Endothelial cell (in vitro differentiated cells): ENCODE results near the gene IGF2. TPM values are rescaled to one million over a fixed set of nuclear protein-coding genes. Genes with fewer than 3 reads are reported as not detected.

Source experiments
- DNase-seq: peaks from one replicate; pipeline ENCODE4 v3.0.0; 2021; ENCODE audit warnings: low spot score
- H3K27ac Mint-ChIP-seq: one replicate; pipeline ENCODE4 v1.8.0; 2021; ENCODE audit warnings: mixed read lengths, inconsistent platforms; ENCODE audit not compliant: unreplicated experiment
- H3K27me3 Mint-ChIP-seq: one replicate; pipeline ENCODE4 v1.8.0; 2021; ENCODE audit warnings: mild to moderate bottlenecking, moderate library complexity, mixed read lengths, inconsistent platforms; ENCODE audit not compliant: unreplicated experiment
- H3K36me3 Mint-ChIP-seq: one replicate; pipeline ENCODE4 v1.8.0; 2021; ENCODE audit warnings: mild to moderate bottlenecking, low read depth, mixed read lengths, inconsistent platforms; ENCODE audit not compliant: unreplicated experiment
- H3K4me1 Mint-ChIP-seq: one replicate; pipeline ENCODE4 v1.8.0; 2021; ENCODE audit warnings: mild to moderate bottlenecking, mixed read lengths, inconsistent platforms; ENCODE audit not compliant: unreplicated experiment
- H3K4me3 Mint-ChIP-seq: one replicate; pipeline ENCODE4 v1.8.0; 2021; ENCODE audit warnings: mild to moderate bottlenecking, mixed read lengths, inconsistent platforms; ENCODE audit not compliant: unreplicated experiment
- H3K9me3 Mint-ChIP-seq: one replicate; pipeline ENCODE4 v1.8.0; 2021; ENCODE audit warnings: mixed read lengths, inconsistent platforms; ENCODE audit not compliant: unreplicated experiment
- CTCF ChIP-seq: fragments of 200-600 bp; sonication (generic); IDR thresholded peaks from one replicate; pipeline ENCODE4 v1.5.0; 2021; ENCODE audit warnings: antibody characterized with exemption; ENCODE audit not compliant: unreplicated experiment
- total RNA-seq: library from RNA; stranded (reverse); fragmentation: NEBNext Ultra II Directional; extraction: Animal tissue kit (Norgen Biotek cat#: 25700); gene quantifications from one replicate; pipeline ENCODE4 v1.2.1, GENCODE V29; 2021; ENCODE audit not compliant: unreplicated experiment

Gene IGF2
- total RNA-seq, 1 donor from 2014 or later, result 2.1 TPM

GRCh38 chr11:2091786-2092463 lies 47.3 kb downstream of the IGF2 start:
- Mint-ChIP-seq H3K9me3 (no peaks in the 10 kb centered on the region), H3K4me1 (no peaks in the 10 kb centered on the region), H3K4me3 (no peak overlapping the region), H3K27ac (no peak overlapping the region), H3K27me3 (peaks cover 18% of the 10 kb centered on the region), H3K36me3 (no peaks in the 10 kb centered on the region)
- TF ChIP-seq CTCF, result no peak
- DNase-seq, result no peak

- DNase-seq, result no peak
- no peak overlapping the region for H3K27ac Mint-ChIP-seq
- no peak overlapping the region for H3K4me3 Mint-ChIP-seq
- no peaks in the 10 kb centered on the region for H3K9me3 Mint-ChIP-seq
- H3K27me3 Mint-ChIP-seq, result peaks cover 16% of the 10 kb centered on the region
- TF ChIP-seq CTCF, result no peak
- H3K4me1 Mint-ChIP-seq, result no peaks in the 10 kb centered on the region
- H3K36me3 Mint-ChIP-seq, result no peaks in the 10 kb centered on the region
Measured at GRCh38 chr11:2091112-2091746, 48.0 kb downstream of the IGF2 start.

DNA sequence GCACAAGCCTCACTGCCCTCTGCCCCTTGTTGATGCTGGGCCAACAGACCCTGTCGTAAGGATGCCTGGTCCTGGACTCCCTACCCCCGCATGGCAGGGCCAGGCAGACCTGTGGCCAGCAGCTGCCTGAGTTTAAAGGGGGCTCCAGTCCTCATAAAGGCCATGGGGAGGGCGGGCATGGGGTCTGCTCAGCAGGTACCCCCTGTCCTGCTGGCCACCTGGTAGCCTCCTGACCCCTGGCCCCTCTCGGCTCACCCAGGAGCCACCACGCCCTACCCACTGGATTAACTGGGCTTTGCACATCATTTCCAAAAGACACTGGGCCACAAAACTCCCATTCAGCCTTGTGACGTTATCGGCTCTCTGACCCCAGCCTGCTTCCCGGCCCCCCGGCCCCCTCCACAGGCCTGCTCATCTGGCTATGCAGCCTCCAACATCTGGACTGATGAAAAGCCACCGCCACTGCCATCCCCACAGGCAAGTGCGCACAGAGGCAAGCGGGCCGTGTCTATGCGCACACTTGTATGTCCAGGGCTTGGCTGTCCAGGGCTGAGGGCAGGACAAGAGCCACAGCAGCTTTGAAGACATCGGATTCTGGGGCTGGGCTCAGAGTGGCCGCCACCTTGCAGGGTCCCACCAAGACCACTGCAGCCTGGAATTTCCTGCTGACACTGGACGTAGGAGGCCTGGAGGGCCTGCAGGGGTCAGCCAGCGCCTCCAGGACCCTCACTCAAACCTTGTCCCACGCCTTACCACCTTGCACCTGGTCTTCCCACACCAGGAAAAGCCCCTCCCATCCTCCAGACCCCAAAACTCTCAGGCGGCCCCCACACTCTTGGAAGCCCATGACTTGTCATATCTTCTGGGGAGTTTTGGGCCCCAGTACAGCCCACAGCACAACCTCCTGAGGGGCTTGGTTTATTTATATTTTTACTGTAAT lies 48.7 kb downstream of the IGF2 start:
- Mint-ChIP-seq H3K27me3 (peaks cover 12% of the 10 kb centered on the region), H3K36me3 (no peaks in the 10 kb centered on the region), H3K27ac (no peak overlapping the region), H3K4me3 (no peak overlapping the region), H3K4me1 (no peaks in the 10 kb centered on the region), H3K9me3 (no peaks in the 10 kb centered on the region)
- no peak for TF ChIP-seq CTCF
- no peak for DNase-seq

GRCh38 chr11:2089536-2090165 lies 49.5 kb downstream of the IGF2 start:
- H3K9me3 Mint-ChIP-seq, result no peaks in the 10 kb centered on the region
- no peaks in the 10 kb centered on the region for H3K4me1 Mint-ChIP-seq
- no peak for TF ChIP-seq CTCF
- H3K27me3 Mint-ChIP-seq, result peaks cover 10% of the 10 kb centered on the region
- H3K4me3 Mint-ChIP-seq, result no peak overlapping the region
- no peak overlapping the region for H3K27ac Mint-ChIP-seq
- H3K36me3 Mint-ChIP-seq, result no peaks in the 10 kb centered on the region
- no peak for DNase-seq
